OCI-LY1 (cell line): ENCODE data around the gene KLRF2.

ENCODE experiments used
- EZH2 ChIP-seq: fragments of 200-600 bp; sonication (generic), shearing (Covaris generic); IDR thresholded peaks from 2 replicates; pipeline ENCODE4 v1.8.0; 2017; ENCODE audit warnings: borderline replicate concordance, mixed run types, mild to moderate bottlenecking, antibody characterized with exemption, low read length, moderate library complexity, mixed read lengths
- TF ChIP-seq, protein P1 (sequence below): fragments of 200-600 bp; sonication (generic), shearing (Covaris generic); IDR thresholded peaks from 2 replicates; pipeline ENCODE4 v1.5.1; 2017; ENCODE audit warnings: mild to moderate bottlenecking, antibody characterized with exemption, low read length, moderate library complexity, mixed read lengths

DNA sequence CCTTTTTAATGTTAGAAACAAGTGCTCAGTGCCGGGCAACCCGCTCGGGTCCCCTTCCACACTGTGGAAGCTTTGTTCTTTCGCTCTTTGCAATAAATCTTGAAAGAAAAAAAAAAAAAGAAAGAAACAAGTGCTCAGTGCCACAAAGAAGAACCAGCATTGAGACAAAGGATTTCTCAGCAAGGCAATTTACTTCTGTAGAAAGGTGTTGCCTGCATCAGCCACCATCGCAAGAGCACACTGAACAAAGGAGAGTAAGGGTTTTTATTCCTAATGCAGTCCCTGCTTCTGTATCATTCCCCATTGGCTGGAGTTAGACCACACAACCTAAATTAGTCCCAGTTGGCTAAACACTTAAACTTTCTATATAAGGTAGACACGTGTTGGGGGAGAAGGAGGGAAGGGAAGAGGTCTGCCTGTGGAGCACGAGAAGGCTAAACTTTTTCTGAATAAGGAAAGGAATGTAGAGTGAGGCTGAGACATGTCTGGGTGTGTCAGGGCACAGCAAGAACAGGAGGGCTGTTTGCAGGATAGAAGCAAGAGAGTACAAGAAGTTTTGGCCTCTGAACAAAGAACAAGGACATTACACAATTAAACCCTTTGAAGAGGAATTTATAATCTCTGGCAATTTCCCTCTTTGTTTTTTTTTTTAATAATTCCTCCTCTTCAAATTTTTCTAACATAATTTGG lies 21.4 kb downstream of the KLRF2 start:
- TF ChIP-seq, protein P1, sequence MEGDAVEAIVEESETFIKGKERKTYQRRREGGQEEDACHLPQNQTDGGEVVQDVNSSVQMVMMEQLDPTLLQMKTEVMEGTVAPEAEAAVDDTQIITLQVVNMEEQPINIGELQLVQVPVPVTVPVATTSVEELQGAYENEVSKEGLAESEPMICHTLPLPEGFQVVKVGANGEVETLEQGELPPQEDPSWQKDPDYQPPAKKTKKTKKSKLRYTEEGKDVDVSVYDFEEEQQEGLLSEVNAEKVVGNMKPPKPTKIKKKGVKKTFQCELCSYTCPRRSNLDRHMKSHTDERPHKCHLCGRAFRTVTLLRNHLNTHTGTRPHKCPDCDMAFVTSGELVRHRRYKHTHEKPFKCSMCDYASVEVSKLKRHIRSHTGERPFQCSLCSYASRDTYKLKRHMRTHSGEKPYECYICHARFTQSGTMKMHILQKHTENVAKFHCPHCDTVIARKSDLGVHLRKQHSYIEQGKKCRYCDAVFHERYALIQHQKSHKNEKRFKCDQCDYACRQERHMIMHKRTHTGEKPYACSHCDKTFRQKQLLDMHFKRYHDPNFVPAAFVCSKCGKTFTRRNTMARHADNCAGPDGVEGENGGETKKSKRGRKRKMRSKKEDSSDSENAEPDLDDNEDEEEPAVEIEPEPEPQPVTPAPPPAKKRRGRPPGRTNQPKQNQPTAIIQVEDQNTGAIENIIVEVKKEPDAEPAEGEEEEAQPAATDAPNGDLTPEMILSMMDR = no peak
- no peak for TF ChIP-seq EZH2
